Brain microvascular endothelial cell (primary cell): ENCODE data around the gene CADM1.

Source experiments
- DNase-seq: peaks from one replicate; pipeline ENCODE4 v3.0.0-alpha.2; 2020
- H3K27ac ChIP-seq: fragments of 250-450 bp; sonication (Bioruptor Pico); 2 replicates; pipeline ENCODE4 v1.5.1; 2020; ENCODE audit warnings: mild to moderate bottlenecking, moderate library complexity
- H3K27me3 ChIP-seq: fragments of 250-450 bp; sonication (Bioruptor Pico); replicated peaks from 2 replicates; pipeline ENCODE4 v1.5.1; 2020; ENCODE audit warnings: mild to moderate bottlenecking
- H3K36me3 ChIP-seq: fragments of 250-450 bp; sonication (Bioruptor Pico); replicated peaks from 2 replicates; pipeline ENCODE4 v1.5.1; 2020; ENCODE audit warnings: mild to moderate bottlenecking
- H3K4me3 ChIP-seq: 2 replicates; pipeline ENCODE4 v1.5.1; 2011; ENCODE audit warnings: low read depth, mild to moderate bottlenecking, control low read depth, low read length, moderate library complexity
- in situ Hi-C: cut with HindIII; loops from 2 replicates; pipeline ENCODE4 v1.10.0; 2017; ENCODE audit warnings: low sequenced_read_pairs, low pct_ligation_motif_present
- TF ChIP-seq, protein P1 (sequence below): IDR thresholded peaks from 2 replicates; pipeline ENCODE4 v1.5.1; 2011; ENCODE audit warnings: low read depth, mild to moderate bottlenecking, moderate library complexity, low read length, control low read depth, inconsistent platforms; ENCODE audit errors: missing control alignments

The CADM1 gene

DNA sequence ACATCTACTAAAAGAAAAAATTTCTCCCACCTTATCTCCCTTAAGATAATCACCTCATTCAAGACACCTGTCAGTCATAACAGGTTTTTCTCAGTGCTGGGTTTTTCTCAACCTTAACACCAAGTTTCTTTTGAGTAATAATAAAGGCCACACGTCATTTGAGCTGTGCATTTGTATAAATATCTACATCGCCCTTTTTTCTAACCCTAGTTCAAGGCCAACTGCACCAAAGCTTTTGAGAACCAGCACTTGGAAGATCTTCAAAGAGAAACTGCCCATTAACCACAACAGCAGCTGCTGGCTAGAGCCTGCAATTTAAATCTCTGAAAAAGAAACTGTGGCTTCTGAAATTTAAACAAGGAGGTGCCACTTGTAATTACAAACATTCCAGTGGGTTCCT, 6.9 kb downstream of the CADM1 start:
- TF ChIP-seq, protein P1, sequence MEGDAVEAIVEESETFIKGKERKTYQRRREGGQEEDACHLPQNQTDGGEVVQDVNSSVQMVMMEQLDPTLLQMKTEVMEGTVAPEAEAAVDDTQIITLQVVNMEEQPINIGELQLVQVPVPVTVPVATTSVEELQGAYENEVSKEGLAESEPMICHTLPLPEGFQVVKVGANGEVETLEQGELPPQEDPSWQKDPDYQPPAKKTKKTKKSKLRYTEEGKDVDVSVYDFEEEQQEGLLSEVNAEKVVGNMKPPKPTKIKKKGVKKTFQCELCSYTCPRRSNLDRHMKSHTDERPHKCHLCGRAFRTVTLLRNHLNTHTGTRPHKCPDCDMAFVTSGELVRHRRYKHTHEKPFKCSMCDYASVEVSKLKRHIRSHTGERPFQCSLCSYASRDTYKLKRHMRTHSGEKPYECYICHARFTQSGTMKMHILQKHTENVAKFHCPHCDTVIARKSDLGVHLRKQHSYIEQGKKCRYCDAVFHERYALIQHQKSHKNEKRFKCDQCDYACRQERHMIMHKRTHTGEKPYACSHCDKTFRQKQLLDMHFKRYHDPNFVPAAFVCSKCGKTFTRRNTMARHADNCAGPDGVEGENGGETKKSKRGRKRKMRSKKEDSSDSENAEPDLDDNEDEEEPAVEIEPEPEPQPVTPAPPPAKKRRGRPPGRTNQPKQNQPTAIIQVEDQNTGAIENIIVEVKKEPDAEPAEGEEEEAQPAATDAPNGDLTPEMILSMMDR: no peak
- Histone ChIP-seq H3K27me3 (peaks cover 15% of the 10 kb centered on the region), H3K27ac (no peak overlapping the region), H3K4me3 (no peak overlapping the region), H3K36me3 (no peaks in the 10 kb centered on the region)
- in situ Hi-C loops: no loop called here
- DNase-seq: no peak

DNA sequence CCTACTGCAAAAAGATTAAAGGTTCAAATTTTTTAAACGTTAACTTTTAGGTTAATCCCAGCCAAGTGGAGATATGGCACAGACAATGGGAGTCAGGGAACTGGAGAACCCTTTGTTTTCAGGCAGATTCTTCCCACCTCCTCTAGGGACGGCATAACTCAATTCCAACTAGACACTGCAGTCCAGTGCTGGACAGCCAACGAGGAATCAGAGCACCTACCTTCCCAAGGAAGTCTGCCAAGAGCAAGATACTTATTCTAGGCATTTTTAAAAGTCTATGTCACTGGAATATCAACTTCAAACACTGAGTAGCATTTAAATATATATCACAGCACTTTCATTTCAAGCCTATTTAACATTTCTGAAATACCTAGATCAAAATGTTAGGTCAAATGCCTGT, 7.3 kb downstream of the CADM1 start:
- TF ChIP-seq, protein P1: peak; percentile 27

DNA sequence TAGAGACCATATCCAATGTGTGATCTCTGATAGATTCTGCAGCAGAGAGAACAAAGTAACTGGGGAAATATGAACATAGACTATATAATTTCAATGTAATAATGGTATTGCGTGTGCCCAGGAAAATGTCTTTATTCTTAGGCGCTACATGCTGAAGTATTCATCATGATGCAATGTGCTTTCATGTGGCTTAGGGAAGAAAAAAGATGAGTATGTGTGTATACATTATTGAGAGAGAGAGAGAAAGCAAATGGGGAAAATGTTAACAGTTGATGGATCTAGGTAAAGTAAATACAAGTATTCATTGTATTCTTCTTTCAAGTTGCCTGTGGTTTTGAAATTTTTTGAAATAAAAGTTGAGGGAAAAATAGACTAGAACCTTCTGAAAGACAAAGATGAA, 10.3 kb downstream of the CADM1 start:
- TF ChIP-seq, protein P1: no peak
- in situ Hi-C loops: no loop called here
- no peak for DNase-seq

More for the DNA sequence above, 7.3 kb downstream of the CADM1 start:
- Histone ChIP-seq H3K4me3 (no peak overlapping the region), H3K27ac (no peak overlapping the region), H3K36me3 (no peaks in the 10 kb centered on the region), H3K27me3 (peaks cover 12% of the 10 kb centered on the region)
- in situ Hi-C loops: no loop called here
- no peak for DNase-seq

DNA sequence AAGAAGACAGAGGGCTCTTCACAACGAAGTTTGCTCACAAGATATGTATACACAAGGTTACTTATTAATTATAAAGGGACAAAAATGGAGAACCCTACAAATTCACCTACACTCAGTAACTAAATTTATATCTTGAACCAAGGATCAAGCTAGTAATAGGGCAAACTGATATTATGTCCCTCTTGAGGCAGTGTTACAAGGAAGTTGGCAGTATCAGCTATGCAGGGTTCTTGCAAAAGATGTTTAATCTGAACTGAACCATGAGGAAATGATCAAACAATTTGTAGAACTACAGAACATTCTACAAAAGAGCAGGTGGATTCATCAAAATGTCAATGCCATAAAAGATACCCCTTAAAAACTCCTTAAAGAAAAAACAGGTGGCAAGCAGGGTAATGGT, 10.7 kb downstream of the CADM1 start:
- H3K36me3 ChIP-seq: no peaks in the 10 kb centered on the region
- in situ Hi-C loops: no loop called here
- no peak overlapping the region for H3K27ac ChIP-seq
- no peak overlapping the region for H3K4me3 ChIP-seq
- H3K27me3 ChIP-seq: no peaks in the 10 kb centered on the region
- TF ChIP-seq, protein P1: no peak
- DNase-seq: no peak

More for the DNA sequence above, 10.3 kb downstream of the CADM1 start:
- H3K27ac ChIP-seq: no peak overlapping the region
- H3K27me3 ChIP-seq: no peaks in the 10 kb centered on the region
- no peaks in the 10 kb centered on the region for H3K36me3 ChIP-seq
- H3K4me3 ChIP-seq: no peak overlapping the region

DNA sequence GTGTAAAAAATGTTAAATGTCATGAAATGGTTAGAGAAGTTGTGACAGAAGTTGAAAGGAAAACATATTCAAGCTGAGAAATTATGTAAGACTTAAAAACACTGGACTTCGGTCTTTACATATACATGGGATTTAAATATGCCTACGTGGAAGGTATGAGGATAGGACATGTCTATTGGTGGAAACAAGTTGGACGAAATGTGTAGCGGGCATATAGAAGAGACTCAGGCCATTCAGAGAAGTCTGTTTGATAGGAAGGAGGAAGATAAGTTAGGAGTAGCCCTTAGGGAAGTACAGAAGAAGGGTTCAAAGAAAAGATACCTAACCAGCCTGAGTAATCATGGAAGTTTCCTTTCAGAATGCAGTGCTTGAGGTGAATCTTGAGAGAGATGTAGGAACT, 14.7 kb downstream of the CADM1 start:
- Histone ChIP-seq H3K27me3 (no peaks in the 10 kb centered on the region), H3K36me3 (no peaks in the 10 kb centered on the region), H3K27ac (no peak overlapping the region), H3K4me3 (no peak overlapping the region)
- TF ChIP-seq, protein P1: no peak
- in situ Hi-C loops: no loop called here
- DNase-seq: no peak

DNA sequence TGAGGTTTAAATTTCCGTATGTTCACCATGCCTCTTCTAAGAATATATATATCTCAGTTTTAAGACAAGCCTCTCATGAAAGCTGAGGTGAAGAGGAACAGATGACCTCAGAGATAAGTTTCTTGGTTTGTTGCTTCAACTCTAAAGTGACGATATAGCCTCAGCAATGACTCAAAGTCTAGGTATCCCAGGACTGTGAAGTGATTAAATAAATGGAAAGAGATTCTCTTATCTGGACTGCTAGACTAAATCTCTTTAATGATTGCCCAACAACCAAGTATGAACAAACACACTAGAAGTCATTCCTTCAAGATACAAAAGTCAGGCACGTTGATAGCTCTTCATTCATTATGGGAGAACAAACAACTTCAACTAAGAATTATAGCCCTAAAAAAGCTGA, 15.3 kb downstream of the CADM1 start:
- peak; percentile 1 for DNase-seq
- no peak overlapping the region for H3K27ac ChIP-seq
- H3K27me3 ChIP-seq: no peaks in the 10 kb centered on the region
- no peak overlapping the region for H3K4me3 ChIP-seq
- no peaks in the 10 kb centered on the region for H3K36me3 ChIP-seq
- TF ChIP-seq, protein P1: no peak
- in situ Hi-C loops: no loop called here
